Activated CD4-positive, alpha-beta T cell treated with anti-CD3 and anti-CD28 coated beads for 36 hours (primary cell): ENCODE results near the gene CD59. TPM values are rescaled to one million over a fixed set of nuclear protein-coding genes. Genes with fewer than 3 reads are reported as not detected.
"Not testable (repeated sequence)": the region's sequence is repeated elsewhere in the genome, so short reads cannot be mapped to it uniquely, and the experiment has no call there.

Experiments
- ATAC-seq: fragments of 200-7000 bp; cut with Tn5 transposase; one replicate; pipeline ENCODE4 v1.10.0; 2021; ENCODE audit warnings: mild to moderate bottlenecking, moderate library complexity
- CTCF ChIA-PET: fragments of 350-600 bp; sonication (Branson Sonifier 250); formaldehyde crosslinking; loops from one replicate; lab custom pipeline; 2021; ENCODE audit warnings: antibody characterized with exemption; lab: Charles Lee
- POLR2A ChIA-PET: fragments of 350-600 bp; sonication (Branson Sonifier 250); formaldehyde crosslinking; loops from one replicate; lab custom pipeline; 2021; ENCODE audit warnings: antibody characterized with exemption, inconsistent platforms; lab: Charles Lee
- DNase-seq: peaks from one replicate; pipeline ENCODE4 v3.0.0-alpha.2; 2020
- H3K27ac Mint-ChIP-seq: one replicate; pipeline ENCODE4 v1.8.0; 2021; ENCODE audit warnings: mixed read lengths
- H3K27me3 Mint-ChIP-seq: one replicate; pipeline ENCODE4 v1.8.0; 2021; ENCODE audit warnings: mixed read lengths
- H3K36me3 Mint-ChIP-seq: one replicate; pipeline ENCODE4 v1.8.0; 2021; ENCODE audit warnings: low read depth, mixed read lengths
- H3K4me1 Mint-ChIP-seq: one replicate; pipeline ENCODE4 v1.8.0; 2021; ENCODE audit warnings: mixed read lengths
- H3K4me3 Mint-ChIP-seq: one replicate; pipeline ENCODE4 v1.8.0; 2021; ENCODE audit warnings: mild to moderate bottlenecking, moderate library complexity, mixed read lengths
- H3K9me3 Mint-ChIP-seq: one replicate; pipeline ENCODE4 v1.8.0; 2021; ENCODE audit warnings: low read depth, mixed read lengths
- intact Hi-C, 2 experiments: fragments of 100-400 bp; cut with DNase I in 1 of 2; cut with micrococcal nuclease in 1 of 2; formaldehyde crosslinking; loops; one replicate each; pipeline versions ENCODE4 v1.14.2 to v1.15.1; 2022 to 2024; cut with DNase I, micrococcal nuclease
- total RNA-seq, 2 experiments: library from RNA; stranded (reverse); gene quantifications; one replicate each; pipeline ENCODE4 v1.2.3, GENCODE V29; 2021

Gene CD59
- total RNA-seq, 2 experiments from 2014 or later: 58.2 to 60.0 TPM

- Mint-ChIP-seq H3K36me3 (no peaks in the 10 kb centered on the region), H3K4me1 (no peaks in the 10 kb centered on the region), H3K4me3 (no peak overlapping the region), H3K9me3 (no peaks in the 10 kb centered on the region), H3K27me3 (peaks cover 6% of the 10 kb centered on the region), H3K27ac (no peak overlapping the region)
- no peak for DNase-seq
- no peak for ATAC-seq
- intact Hi-C loops: no loop called here
- ChIA-PET POLR2A (no interaction called here), CTCF (interaction anchor here (0.6 kb wide), 1 partner anchor 86 kb away, joined by 4 read pairs; no protein-coding TSS in a partner anchor)
These were observed 68.3 kb downstream of the CD59 start for GRCh38 chr11:33667819-33668467.

DNA sequence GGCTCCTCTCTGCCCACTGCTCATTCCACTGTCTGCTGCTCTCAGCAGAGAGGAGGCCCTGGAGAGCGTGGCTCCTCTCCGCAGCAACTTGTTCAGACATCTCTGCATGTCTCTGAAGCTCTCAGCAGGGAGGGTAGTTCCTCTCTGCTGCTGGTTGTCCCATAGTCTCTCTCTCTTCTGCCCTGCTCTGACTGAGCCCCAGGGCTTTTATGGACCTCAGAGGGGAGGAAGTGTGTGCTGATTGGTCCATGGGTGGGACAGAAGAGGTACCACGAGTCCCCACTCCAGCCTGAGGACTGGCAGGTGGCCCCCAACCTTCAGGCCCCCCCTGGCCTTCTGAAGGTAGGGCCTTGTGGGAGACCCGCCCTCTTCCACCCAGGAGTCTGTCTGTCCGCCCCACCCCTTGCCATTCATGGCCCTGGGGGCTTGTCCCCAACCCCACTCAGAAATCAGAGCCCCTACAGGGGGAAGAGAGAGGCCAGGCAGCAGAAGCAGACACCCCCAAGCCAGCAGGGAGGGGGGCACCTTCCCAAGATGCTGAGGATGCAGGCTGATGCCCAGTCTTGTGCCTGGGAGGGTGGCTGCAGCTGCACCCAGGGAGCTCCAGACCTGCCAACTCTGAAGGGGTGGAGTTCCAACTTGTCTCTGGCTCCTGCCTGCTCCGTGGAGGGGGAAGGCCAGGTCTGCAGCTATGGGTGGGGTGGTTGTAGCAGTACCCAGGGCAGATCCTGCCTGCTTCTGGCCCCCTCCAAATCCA, 70.7 kb downstream of the CD59 start:
- intact Hi-C loops: no loop called here
- Mint-ChIP-seq H3K27me3 (peaks cover 8% of the 10 kb centered on the region), H3K4me3 (no peak overlapping the region), H3K4me1 (no peaks in the 10 kb centered on the region), H3K9me3 (no peaks in the 10 kb centered on the region), H3K27ac (no peak overlapping the region), H3K36me3 (no peaks in the 10 kb centered on the region)
- CTCF ChIA-PET: interaction anchor here (0.6 kb wide), 1 partner anchor 40 kb away, joined by 3 read pairs; no protein-coding TSS in a partner anchor
- POLR2A ChIA-PET: no interaction called here
- ATAC-seq (no peak), DNase-seq (no peak)

GRCh38 chr11:33664827-33665226, 71.4 kb downstream of the CD59 start:
- Mint-ChIP-seq H3K27ac (no peak overlapping the region), H3K9me3 (no peaks in the 10 kb centered on the region), H3K4me3 (no peak overlapping the region), H3K4me1 (no peaks in the 10 kb centered on the region), H3K27me3 (peaks cover 8% of the 10 kb centered on the region), H3K36me3 (no peaks in the 10 kb centered on the region)
- DNase-seq (no peak), ATAC-seq (no peak)
- intact Hi-C loops: no loop called here
- ChIA-PET CTCF (interaction anchor here (0.6 kb wide), 1 partner anchor 40 kb away, joined by 3 read pairs; no protein-coding TSS in a partner anchor), POLR2A (interaction anchor here (0.6 kb wide), 1 partner anchor 44 kb away, joined by 3 read pairs; no protein-coding TSS in a partner anchor)

DNA sequence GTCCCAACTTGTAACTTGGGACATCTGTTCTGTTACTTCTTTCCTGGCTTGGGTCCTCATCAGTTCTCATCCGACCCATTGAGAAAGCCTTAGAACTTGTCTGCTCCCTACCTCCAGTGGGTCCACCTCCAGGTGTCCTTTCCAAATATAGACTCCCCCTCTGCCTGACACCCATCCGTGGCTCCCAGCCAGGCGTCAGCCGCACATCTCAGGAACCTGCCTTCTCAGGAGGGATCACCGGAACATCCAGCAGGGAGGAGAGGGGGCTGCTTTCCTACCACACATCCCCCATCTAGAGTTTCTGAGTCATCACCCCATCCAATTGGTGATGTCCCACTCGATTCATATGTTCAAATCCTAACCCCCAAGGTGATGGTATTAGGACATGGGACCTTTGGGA, 72.1 kb downstream of the CD59 start:
- intact Hi-C loops: no loop called here

DNA sequence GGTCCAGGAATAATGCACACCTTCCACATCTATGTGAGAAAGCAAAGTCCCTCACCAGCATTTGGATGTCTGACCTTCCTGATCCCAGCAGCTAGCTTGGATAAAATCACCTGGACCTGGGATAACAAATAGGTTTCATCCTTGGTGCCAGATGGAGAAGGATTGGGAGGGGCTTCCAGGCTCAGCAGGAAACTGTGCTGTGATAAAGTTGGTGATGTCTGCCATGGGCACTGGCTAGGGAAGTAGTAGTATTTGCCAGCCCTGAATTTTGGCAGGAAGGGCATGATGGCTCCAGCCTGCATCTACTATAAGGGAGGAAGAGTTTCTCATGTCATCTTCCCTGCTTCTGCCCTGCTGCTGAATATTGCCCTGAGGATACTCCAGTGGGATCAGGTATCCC, 73.1 kb downstream of the CD59 start:
- Mint-ChIP-seq H3K4me1 (no peaks in the 10 kb centered on the region), H3K36me3 (no peaks in the 10 kb centered on the region), H3K4me3 (no peak overlapping the region), H3K9me3 (no peaks in the 10 kb centered on the region), H3K27me3 (peaks cover 8% of the 10 kb centered on the region), H3K27ac (no peak overlapping the region)
- ChIA-PET CTCF (interaction anchor here (0.6 to 1.2 kb wide), 2 partner anchors 31 to 57 kb away, joined by 3 to 4 read pairs; no protein-coding TSS in a partner anchor), POLR2A (no interaction called here)
- ATAC-seq: no peak
- DNase-seq: no peak
- intact Hi-C loops: no loop called here

More for the DNA sequence above, 72.1 kb downstream of the CD59 start:
- DNase-seq (no peak), ATAC-seq (no peak)
- CTCF ChIA-PET: no interaction called here
- no peak overlapping the region for H3K4me3 Mint-ChIP-seq
- peaks cover 8% of the 10 kb centered on the region for H3K27me3 Mint-ChIP-seq
- H3K36me3 Mint-ChIP-seq: no peaks in the 10 kb centered on the region
- no peaks in the 10 kb centered on the region for H3K9me3 Mint-ChIP-seq
- H3K4me1 Mint-ChIP-seq: no peaks in the 10 kb centered on the region
- H3K27ac Mint-ChIP-seq: no peak overlapping the region
- POLR2A ChIA-PET: interaction anchor here (0.6 kb wide), 1 partner anchor 43 kb away, joined by 3 read pairs; no protein-coding TSS in a partner anchor

GRCh38 chr11:33661526-33661925, 74.7 kb downstream of the CD59 start:
- H3K9me3 Mint-ChIP-seq, ATAC-seq, intact Hi-C loops, H3K4me1 Mint-ChIP-seq, DNase-seq, H3K36me3 Mint-ChIP-seq, H3K27ac Mint-ChIP-seq, H3K4me3 Mint-ChIP-seq, H3K27me3 Mint-ChIP-seq, POLR2A ChIA-PET: not testable (repeated sequence)
- CTCF ChIA-PET: interaction anchor here (0.6 kb wide), 1 partner anchor 653 kb away, joined by 3 read pairs; no protein-coding TSS in a partner anchor

DNA sequence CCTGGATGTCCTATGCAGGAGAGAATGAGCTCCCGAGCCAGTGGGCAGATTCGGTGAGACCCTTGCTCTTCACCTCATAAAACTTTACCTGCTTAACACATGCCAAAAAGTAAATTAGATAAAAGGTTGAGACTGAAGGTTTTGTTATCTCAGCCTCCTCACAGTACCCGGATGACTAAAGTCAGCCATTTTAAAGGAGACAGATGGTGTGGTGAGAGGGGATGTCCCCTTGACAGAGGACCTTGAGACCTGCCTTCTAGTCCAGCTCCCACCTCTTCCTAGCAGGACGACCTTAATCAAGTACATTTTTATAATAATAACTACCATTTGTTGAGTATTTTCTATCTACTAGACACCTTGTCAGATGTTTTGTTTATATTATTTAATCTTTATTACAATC, 75.3 kb downstream of the CD59 start:
- no peaks in the 10 kb centered on the region for H3K36me3 Mint-ChIP-seq
- H3K4me1 Mint-ChIP-seq: no peaks in the 10 kb centered on the region
- H3K9me3 Mint-ChIP-seq: no peaks in the 10 kb centered on the region
- peaks cover 4% of the 10 kb centered on the region for H3K27me3 Mint-ChIP-seq
- POLR2A ChIA-PET: interaction anchor here (0.6 kb wide), 1 partner anchor 81 kb away, joined by 4 read pairs; no protein-coding TSS in a partner anchor
- ATAC-seq (no peak), DNase-seq (no peak)
- intact Hi-C loops: no loop called here
- CTCF ChIA-PET: interaction anchor here (0.6 to 0.8 kb wide), 3 partner anchors 9 to 653 kb away, joined by 3 read pairs; no protein-coding TSS in a partner anchor
- H3K4me3 Mint-ChIP-seq: no peak overlapping the region
- no peak overlapping the region for H3K27ac Mint-ChIP-seq

GRCh38 chr11:33659370-33660139, 76.7 kb downstream of the CD59 start:
- intact Hi-C loops: no loop called here
- no peak overlapping the region for H3K4me3 Mint-ChIP-seq
- no peak for ATAC-seq
- H3K4me1 Mint-ChIP-seq: no peaks in the 10 kb centered on the region
- DNase-seq: no peak
- ChIA-PET POLR2A (no interaction called here), CTCF (no interaction called here)
- H3K27ac Mint-ChIP-seq: no peak overlapping the region
- H3K36me3 Mint-ChIP-seq: no peaks in the 10 kb centered on the region
- peaks cover 8% of the 10 kb centered on the region for H3K27me3 Mint-ChIP-seq
- H3K9me3 Mint-ChIP-seq: no peaks in the 10 kb centered on the region

DNA sequence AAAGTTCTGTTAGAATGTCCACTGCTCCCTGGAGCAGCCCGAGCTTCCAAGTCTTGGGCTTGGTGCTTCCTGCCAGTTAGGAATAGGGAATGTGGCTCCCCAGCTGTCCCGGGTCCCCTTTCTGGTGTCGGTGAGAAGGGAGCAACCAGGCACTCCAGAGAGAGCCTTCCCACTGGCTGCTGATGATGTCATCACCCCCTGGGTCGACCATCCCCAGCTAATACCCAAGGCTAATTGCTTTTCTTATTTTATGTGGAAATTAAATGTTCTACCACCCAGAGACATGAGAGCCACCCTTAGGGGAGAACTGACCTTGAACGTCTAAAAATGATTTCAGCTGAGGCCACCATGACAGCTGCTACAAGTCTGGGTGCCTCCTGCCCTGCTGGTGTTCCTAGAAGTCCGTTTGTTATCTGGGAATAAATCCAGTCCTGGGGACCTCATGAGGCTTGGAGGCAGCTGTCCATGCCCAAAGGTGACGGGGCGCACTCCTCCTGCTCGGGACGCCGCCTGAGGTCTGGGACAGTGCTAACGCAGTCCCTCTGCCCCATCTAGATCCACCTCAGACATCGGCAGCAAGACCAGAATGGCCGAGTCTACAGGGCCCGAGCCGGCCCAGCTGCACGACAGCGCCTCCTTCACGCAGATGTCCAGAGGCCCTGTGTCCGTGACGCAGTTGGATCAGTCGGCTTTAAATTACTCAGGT, 77.9 kb downstream of the CD59 start:
- Mint-ChIP-seq H3K9me3 (no peaks in the 10 kb centered on the region), H3K36me3 (no peaks in the 10 kb centered on the region), H3K27me3 (peaks cover 11% of the 10 kb centered on the region), H3K4me1 (no peaks in the 10 kb centered on the region), H3K4me3 (no peak overlapping the region), H3K27ac (no peak overlapping the region)
- DNase-seq (no peak), ATAC-seq (no peak)
- intact Hi-C loops: no loop called here
- POLR2A ChIA-PET: no interaction called here
- CTCF ChIA-PET: no interaction called here

- no peaks in the 10 kb centered on the region for H3K36me3 Mint-ChIP-seq
- POLR2A ChIA-PET: no interaction called here
- no peak overlapping the region for H3K4me3 Mint-ChIP-seq
- intact Hi-C loops: no loop called here
- no peak for DNase-seq
- H3K4me1 Mint-ChIP-seq: no peaks in the 10 kb centered on the region
- no peak for ATAC-seq
- CTCF ChIA-PET: no interaction called here
- peaks cover 10% of the 10 kb centered on the region for H3K27me3 Mint-ChIP-seq
- H3K27ac Mint-ChIP-seq: no peak overlapping the region
- H3K9me3 Mint-ChIP-seq: no peaks in the 10 kb centered on the region
These were observed 78.5 kb downstream of the CD59 start for GRCh38 chr11:33657757-33658156.

DNA sequence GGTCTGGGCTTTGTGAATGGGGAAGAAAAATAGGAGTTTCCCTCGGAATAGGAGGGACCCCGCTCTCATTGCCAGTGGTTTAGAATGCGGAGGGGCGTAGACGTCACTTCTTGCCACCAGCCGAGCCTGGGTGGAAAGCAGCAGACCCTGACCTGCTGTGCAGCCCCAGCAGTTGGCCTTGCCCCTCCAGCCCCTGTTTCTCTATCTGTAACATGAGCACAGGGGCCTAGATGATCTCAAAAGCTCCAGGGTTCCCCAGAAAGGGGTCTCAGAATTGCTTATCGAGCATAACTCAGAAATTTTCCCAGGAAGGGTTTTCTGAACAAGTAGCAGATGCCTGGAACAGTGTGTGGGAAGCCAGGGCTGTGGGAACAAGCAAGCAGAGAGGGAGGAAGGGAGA, 79.5 kb downstream of the CD59 start:
- Mint-ChIP-seq H3K27me3 (peaks cover 9% of the 10 kb centered on the region), H3K4me1 (no peaks in the 10 kb centered on the region), H3K4me3 (no peak overlapping the region), H3K9me3 (no peaks in the 10 kb centered on the region), H3K36me3 (no peaks in the 10 kb centered on the region), H3K27ac (no peak overlapping the region)
- CTCF ChIA-PET: no interaction called here
- ATAC-seq (no peak), DNase-seq (no peak)
- POLR2A ChIA-PET: no interaction called here
- intact Hi-C loops: no loop called here
